Activated CD4-positive, alpha-beta T cell treated with anti-CD3 and anti-CD28 coated beads, Interleukin-2, amount 50 U/mL, for 16 hours (primary cell): ENCODE measurements around the gene TRDN.
"Not testable (repeated sequence)": the region's sequence is repeated elsewhere in the genome, so short reads cannot be mapped to it uniquely, and the experiment has no call there.

Experiments
- DNase-seq: peaks from one replicate; pipeline ENCODE4 v3.0.0-alpha.2; 2020

Gene TRDN

DNA sequence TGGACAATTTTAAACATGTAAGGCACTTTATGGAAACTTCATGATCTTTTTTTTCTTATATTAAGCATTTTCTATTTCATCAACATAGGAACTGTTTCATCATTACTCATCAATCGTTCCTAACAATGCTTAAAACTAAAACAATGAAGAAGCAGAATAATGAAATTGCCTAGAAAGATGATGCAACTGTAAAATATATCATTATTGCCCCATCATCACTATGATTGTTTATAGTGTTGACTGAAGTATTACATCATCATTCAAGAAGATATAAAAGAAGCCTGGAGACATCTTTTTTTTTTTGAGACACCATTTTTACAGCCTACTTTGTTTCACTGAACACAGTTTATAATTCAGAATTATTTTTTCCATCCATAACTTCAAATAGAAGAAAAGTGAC lies 147.2 kb downstream of the TRDN start:
- no peak for DNase-seq

- no peak for DNase-seq
Measured at GRCh38 chr6:123480986-123481385, 155.8 kb downstream of the TRDN start.

DNA sequence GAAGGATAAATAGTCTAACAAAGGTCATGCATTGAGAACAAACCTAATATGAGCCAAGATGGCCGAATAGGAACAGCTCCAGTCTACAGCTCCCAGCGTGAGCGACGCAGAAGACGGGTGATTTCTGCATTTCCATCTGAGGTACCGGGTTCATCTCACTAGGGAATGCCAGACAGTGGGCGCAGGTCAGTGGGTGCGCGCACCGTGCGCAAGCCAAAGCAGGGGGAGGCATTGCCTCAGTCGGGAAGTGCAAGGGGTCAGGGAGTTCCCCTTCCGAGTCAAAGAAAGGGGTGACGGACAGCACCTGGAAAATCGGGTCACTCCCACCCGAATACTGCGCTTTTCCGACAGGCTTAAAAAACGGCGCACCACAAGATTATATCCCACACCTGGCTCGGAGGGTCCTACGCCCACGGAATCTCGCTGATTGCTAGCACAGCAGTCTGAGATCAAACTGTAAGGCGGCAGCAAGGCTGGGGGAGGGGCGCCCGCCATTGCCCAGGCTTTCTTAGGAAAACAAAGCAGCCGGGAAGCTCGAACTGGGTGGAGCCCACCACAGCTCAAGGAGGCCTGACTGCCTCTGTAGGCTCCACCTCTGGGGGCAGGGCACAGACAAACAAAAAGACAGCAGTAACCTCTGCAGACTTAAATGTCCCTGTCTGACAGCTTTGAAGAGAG lies 164.6 kb downstream of the TRDN start:
- not testable (repeated sequence) for DNase-seq

GRCh38 chr6:123467392-123467791 lies 169.4 kb downstream of the TRDN start:
- no peak for DNase-seq

DNA sequence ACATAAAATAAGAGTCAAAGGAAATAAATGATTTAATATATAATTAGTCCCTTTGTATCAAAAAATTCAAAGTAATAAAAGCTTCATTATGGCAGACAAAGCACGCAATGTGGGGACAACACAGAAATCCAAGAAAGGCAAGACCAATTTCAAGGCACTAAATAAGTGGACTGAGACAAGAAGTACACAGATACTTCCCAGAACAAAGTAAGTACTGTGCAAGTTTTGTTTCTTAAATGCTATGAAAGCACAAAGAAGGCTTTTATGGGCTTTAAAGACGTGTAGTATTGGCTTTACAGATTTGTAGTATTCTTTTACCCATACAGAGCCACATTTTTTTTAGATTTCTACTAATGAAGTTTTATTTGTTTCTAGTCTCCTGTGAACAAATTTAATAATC lies 174.6 kb downstream of the TRDN start:
- DNase-seq = no peak

- no peak for DNase-seq
Measured at GRCh38 chr6:123458218-123458617, 178.5 kb downstream of the TRDN start.

DNA sequence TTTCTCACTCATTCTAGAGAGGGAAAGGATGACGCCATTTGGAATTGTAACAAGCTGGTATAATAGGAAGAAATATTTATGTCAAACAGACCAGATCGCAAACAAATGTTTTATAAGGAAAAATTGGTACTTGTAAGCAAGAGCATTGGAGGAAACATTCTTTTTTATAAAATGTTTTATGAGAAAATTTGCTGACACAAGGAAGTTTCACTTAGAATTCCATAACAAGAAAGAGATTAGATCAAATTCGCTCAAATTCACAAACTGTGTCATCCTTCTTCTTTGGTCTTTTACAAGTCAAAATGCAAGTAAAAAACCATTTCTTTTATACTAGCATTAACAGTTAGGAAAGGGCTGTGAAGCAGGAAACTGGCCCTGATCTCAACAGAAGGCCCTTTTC lies 179.9 kb downstream of the TRDN start:
- no peak for DNase-seq

- no peak for DNase-seq
Measured at GRCh38 chr6:123454448-123454847, 182.3 kb downstream of the TRDN start.

DNA sequence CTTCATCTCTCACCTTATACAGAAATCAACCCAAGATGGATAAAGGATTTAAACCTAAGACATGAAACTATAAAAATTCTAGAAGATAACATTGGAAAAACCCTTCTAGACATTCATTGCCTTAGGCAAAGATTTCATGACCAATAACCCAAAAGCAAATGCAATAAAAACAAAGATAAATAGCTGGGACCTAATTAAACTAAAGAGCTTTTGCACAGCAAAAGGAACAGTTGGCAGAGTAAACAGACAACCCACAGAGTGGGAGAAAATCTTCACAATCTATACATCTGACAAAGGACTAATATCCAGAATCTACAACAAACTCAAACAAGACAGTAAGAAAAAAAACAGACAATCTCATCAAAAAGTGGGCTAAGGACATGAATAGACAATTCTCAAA lies 183.7 kb downstream of the TRDN start:
- DNase-seq = not testable (repeated sequence)

DNA sequence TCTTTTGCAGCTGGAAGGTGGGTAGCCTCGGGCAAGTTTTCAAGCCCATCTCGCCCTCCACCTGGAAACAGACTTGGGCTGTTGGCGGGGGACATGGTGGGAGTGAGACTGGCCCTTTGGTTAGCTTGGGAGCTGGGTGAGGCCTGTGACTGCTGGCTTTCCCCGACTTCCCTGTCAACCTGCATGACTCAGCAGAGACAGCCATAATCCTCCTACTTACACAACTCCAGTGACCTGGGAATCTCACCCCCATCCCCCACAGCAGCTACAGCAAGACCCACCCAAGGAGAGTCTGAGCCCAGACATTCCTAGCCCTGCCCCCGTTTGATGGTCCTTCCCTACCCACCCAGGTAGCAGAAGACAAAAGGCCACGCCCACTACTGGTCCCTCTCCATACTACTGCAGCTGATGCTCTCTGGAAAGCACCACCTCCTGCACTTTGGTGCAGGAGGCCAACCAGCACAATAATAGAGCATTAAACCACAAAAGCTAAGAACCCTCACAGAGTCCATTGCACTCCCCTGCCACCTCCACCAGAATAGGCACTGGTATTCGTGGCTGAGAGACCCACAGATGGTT lies 188.4 kb downstream of the TRDN start:
- DNase-seq = no peak

- no peak for DNase-seq
Measured at GRCh38 chr6:123447315-123447937, 189.3 kb downstream of the TRDN start.

DNA sequence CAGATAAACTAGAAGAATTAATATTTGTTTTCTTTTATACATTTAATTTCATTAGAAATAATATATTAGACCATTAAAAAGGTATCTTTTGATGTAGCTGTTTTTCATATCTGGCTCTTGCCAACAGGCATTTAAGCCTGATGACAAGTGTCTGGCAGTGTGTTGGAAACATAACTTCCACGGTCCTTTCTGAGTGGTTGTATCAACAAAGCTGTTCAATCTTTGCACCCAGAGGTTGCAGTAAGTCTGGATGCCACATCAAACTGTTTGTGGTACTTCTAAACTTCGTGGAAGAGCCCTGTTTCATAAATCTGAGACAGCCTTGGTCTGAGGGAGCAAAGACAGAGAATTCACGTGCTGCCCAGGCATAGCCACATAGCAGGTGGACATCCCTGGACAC lies 197.4 kb downstream of the TRDN start:
- DNase-seq = no peak

DNA sequence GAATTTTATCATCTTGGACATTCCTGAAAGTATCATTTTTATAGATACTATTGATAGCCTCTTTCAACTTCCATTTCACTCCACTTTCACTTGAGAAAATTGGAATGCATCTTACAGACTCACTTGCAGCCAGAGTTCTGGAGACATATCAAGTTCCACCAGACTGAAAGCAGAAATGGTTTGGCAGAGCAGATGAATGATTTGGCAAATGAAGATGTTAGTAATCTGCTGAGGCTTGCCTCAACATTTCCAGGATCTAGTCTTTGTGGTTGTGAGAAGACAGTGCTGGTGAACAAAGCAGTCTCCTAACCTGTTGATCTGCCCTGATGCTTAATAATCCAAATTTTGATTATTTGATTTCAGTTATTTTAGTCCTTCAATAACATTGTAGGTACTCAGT lies 202.6 kb downstream of the TRDN start:
- DNase-seq = no peak

GRCh38 chr6:123430970-123431369 lies 205.8 kb downstream of the TRDN start:
- no peak for DNase-seq

- no peak for DNase-seq
Measured at GRCh38 chr6:123427008-123427407, 209.7 kb downstream of the TRDN start.

DNA sequence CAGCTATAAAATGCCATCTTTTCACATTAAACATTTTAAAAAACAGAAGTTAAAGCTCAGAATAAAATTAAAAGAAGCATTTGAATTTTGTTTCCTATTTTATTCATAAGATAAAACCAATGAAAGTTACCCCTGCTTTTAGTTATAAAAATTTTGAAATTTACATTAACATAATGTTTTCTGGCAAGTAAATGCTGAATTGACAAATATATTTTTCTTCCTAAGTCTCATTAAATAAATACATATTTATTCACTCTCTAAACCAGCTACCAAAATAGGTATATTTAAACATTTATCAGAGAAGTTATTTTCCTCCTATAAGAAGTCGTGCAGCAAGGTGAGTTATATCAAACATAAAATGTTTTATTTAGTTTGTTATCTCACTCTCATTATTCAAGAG lies 213.6 kb downstream of the TRDN start:
- DNase-seq = no peak

DNA sequence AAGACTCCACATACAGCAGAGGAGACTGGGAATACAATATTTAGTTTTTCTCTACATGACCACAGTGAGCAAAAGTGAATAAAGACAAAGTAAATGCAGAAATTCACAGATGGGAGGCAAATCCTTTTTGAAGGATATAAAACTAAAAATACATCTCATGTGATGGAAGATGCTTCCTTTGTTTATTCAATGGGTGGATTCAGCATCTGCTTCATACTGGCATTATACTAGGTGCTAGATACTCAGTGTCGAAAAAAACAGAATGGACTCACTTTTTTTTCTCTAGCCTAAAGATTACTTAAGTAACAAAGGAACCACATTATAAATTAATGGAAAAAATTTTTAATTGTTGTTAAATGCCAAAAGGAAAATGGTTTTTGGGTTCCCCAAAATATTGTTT lies 216.2 kb downstream of the TRDN start:
- no peak for DNase-seq

- DNase-seq = no peak
Measured at GRCh38 chr6:123418071-123418470, 218.7 kb downstream of the TRDN start.

- DNase-seq = no peak
Measured at GRCh38 chr6:123417535-123417934, 219.2 kb downstream of the TRDN start.

DNA sequence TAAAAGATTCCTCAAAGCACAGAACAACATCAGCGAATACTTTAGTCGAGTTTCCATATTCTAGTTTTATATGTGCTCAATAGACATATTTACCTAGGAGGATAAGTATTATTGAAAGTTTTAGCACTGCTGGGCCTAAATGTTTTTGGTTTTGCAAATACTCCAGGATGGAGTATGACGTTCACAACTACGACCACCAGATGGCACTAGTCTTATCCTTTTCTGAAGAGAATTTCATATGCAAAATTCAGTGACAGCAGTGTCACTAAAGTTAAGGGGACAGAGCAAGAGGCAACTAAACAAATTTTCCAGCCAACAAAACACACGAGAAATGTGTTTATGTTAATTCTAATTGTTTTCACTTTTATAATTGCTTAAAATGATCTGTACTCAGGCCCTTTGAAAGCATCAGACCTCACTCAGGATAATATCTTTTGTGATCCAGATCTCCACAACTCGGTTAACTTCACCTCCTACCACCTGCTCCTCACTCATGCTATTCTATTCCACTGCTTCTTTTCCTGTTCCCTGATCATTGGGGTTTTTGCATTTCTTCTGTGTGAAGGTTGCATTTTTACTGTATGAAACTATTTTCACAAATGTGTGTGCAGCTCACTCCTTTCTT lies 220.8 kb downstream of the TRDN start:
- DNase-seq = peak; percentile 39

- no peak for DNase-seq
Measured at GRCh38 chr6:123404975-123405374, 231.8 kb downstream of the TRDN start.

DNA sequence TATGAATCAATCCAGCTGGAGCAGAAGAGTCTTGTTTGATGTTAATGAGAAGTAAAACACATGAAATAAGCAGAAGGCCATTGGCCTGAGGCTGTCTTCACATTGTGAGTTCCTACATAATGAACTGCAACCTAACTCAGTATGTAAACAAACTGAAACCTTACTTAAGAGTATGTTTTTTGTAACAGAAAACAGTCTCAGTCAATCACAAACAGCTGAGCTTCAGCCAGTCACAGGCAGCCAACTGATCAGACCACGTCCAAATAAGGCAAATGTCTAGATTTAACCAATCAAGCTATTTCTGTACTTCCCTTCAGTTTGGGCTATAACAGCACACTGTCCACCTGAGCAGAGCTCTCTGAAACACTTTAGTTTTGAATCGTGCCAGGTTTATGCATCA lies 234.7 kb downstream of the TRDN start:
- no peak for DNase-seq

DNA sequence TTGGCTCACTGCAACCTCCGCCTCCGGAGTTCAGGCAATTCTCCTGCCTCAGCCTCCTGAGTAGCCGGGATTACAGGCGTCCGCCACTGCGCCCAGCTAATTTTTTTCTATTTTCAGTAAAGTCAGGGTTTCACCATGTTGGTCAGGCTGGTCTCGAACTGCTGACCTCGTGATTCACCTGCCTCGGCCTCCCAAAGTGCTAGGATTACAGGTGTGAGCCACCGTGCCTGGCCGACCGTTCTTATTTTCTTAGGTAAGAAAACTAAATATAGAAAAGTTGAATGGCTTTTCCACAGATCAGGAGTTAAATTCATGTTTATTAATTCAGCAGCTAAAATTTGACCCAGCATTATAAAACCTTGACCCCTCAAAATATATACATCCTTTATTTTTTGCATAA lies 238.7 kb downstream of the TRDN start:
- no peak for DNase-seq

DNA sequence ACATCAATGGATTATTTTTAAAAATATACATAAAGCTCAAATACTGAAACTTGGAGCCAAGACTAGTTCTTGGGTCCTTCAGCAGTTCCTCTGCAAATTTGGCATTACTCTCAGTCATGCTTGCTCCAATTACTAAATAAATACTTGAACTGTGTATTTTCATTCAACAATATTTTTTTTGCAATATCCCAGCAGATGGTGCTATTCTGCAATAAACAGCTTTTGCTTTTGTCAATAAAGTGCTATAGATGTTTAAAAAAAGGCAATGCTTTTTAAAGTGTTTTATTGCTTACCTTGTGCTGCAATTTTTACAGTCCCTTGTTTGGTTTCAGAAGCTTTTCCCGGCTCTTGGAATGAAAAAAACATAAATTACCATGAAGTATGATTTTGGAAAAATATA lies 243.4 kb downstream of the TRDN start:
- no peak for DNase-seq
